ENCODE measurements around the gene SMIM5.

Gene SMIM5

DNA sequence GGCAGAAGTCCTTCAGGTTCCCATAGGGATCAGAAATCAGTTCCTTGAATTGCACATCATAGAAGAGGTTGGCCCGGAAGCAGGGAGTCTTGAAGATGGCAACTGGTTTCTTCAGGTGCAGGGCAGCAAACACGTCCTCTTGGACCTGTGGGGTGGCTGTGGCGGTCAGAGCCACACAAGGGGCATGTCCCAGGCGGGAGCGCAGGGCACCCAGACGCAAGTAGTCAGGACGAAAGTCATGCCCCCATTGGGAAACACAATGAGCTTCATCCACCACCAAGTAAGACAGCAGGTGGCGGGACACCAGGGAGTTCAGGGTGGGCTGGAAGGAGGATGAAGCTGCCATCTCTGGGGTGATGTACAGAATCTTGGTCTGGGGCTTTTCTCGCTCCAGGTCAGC, 29.3 kb downstream of the SMIM5 start:
- Mint-ChIP-seq H3K27me3 (ENCODE audit: low read depth, poor library complexity) (peaks cover 4% of the 10 kb centered on the region), H3K27ac (no peak overlapping the region), H3K4me3 (no peak overlapping the region), H3K4me1 (peaks cover 9% of the 10 kb centered on the region), H3K9me3 (no peaks in the 10 kb centered on the region), H3K36me3 (ENCODE audit: low read depth) (peaks cover 18% of the 10 kb centered on the region)
- TF ChIP-seq, protein P1, sequence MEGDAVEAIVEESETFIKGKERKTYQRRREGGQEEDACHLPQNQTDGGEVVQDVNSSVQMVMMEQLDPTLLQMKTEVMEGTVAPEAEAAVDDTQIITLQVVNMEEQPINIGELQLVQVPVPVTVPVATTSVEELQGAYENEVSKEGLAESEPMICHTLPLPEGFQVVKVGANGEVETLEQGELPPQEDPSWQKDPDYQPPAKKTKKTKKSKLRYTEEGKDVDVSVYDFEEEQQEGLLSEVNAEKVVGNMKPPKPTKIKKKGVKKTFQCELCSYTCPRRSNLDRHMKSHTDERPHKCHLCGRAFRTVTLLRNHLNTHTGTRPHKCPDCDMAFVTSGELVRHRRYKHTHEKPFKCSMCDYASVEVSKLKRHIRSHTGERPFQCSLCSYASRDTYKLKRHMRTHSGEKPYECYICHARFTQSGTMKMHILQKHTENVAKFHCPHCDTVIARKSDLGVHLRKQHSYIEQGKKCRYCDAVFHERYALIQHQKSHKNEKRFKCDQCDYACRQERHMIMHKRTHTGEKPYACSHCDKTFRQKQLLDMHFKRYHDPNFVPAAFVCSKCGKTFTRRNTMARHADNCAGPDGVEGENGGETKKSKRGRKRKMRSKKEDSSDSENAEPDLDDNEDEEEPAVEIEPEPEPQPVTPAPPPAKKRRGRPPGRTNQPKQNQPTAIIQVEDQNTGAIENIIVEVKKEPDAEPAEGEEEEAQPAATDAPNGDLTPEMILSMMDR (IDR thresholded peaks at IDR 0.05): no peak
- no peak for DNase-seq

DNA sequence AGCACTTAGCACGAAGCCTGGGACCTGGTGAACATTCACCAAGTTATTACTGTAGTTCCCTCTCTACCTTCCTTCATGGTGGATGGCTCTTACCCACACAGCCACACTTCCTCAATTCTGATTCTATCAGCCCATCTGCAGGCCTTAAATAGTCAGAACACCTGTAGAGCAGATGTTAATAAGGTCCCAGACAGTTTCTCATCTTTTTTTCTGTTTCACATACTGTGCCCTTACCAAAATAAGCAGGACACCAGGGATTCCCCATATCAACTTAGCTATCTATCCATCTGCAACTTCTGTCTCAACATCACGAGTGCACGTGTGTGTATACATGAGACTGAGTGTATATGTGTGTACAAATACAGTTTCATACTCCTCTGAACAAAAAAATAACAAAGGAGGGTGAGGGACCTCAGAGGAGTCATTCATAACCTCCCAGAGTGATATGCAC, 30.9 kb downstream of the SMIM5 start:
- Mint-ChIP-seq H3K4me3 (no peak overlapping the region), H3K4me1 (peaks cover 19% of the 10 kb centered on the region), H3K9me3 (no peaks in the 10 kb centered on the region), H3K36me3 (ENCODE audit: low read depth) (peaks cover 24% of the 10 kb centered on the region), H3K27me3 (ENCODE audit: low read depth, poor library complexity) (no peaks in the 10 kb centered on the region), H3K27ac (no peak overlapping the region)
- DNase-seq: no peak
- TF ChIP-seq, protein P1 (IDR thresholded peaks at IDR 0.05): no peak

DNA sequence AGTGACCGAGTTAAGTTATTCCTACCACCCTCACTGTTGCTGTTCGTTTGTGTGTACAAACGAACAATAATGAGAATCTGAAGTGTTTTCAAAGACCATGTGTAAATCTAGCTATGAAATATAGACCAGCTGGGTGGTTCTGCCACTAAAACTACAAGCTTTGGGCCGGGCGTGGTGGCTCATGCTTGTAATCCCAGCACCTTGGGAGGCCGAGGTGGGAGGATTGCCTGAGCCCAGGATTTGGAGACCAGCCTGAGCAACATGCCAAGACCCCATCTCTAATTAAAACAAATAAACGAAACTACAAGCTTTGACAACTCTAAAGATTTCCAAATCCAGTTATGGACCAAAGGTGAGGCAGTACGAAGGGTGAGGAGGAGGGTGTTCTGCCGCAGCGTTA, 32.7 kb downstream of the SMIM5 start:
- DNase-seq: no peak
- Mint-ChIP-seq H3K4me3 (no peak overlapping the region), H3K27ac (no peak overlapping the region), H3K36me3 (ENCODE audit: low read depth) (peaks cover 37% of the 10 kb centered on the region), H3K9me3 (no peaks in the 10 kb centered on the region), H3K4me1 (peaks cover 19% of the 10 kb centered on the region), H3K27me3 (ENCODE audit: low read depth, poor library complexity) (no peaks in the 10 kb centered on the region)
- TF ChIP-seq, protein P1 (IDR thresholded peaks at IDR 0.05): no peak

DNA sequence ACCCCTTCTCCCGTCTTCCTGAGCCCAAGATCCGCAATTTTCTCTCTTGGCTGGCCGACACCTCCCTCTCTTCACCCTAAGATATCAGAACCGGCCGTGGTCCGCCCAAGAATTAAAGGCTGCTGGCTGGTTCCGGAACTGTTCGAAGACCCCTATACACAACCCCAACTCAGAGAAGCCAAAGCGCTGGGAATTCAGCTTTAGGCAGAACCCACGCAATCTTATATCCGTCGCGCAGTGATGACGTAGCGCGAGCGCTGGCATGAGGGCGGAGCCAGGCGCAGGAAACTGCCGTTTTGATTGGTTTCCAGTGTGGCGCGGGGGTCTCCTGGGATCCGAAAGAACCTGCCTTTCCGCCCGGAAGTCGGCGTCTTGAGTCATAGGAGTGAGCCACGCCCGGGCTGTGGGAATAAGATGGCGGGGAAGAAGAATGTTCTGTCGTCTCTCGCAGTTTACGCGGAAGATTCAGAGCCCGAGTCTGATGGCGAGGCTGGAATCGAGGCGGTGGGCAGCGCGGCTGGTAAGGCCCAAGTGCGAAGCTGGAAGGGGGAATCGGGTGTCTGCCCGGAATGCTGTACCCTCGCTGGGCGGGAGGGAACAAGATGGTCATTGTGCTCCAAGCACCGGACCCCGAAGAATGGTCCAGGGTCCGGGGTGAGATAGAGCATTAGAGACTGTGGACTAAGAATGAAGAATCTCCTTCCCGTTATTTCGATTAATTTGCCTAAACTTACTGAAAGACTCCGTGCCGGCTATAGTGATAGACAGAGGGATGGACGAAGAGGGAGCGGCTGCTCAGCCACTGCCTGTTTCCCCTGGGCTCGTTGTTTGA, 33.9 kb downstream of the SMIM5 start, which contains the start of the genes RECQL5 and SAP30BP:
TSS of gene RECQL5 (minus strand) at position 196 of the 832 bp plus-strand sequence. CDS start 597 bp downstream, outside the sequence.
TSS of gene SAP30BP (plus strand) at position 380 of the 832 bp plus-strand sequence. CDS start at position 415, 35 bp downstream.
- TF ChIP-seq, protein P1 (IDR thresholded peaks at IDR 0.05): no peak
- H3K27ac Mint-ChIP-seq: no peak within 1 kb of the TSS
- peaks cover 39% of the 10 kb centered on the region for H3K36me3 Mint-ChIP-seq (ENCODE audit: low read depth)
- H3K27me3 Mint-ChIP-seq (ENCODE audit: low read depth, poor library complexity): no peaks in the 10 kb centered on the region
- H3K4me3 Mint-ChIP-seq: no peak within 1 kb of the TSS
- DNase-seq: peak; percentile 98
- H3K4me1 Mint-ChIP-seq: peaks cover 19% of the 10 kb centered on the region
- H3K9me3 Mint-ChIP-seq: no peaks in the 10 kb centered on the region

DNA sequence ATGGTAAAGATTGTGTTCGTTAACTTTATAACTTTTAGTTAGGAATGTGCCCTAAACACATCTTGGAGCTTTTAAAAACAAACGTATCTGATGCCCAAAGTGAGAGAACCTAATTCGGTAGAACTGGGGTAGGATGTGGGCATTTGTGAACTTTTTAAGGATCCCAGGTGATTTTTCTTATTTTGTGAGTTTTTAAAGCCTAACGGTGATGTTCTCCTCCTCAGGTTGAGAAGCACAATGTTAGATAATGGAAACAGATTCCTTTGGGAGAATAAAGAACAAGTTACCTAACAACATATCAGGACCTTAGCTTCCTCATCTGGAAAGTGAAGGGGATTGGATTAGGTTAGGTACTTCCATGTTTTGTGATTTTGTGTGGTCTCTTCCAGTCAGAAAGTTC, 34.6 kb downstream of the SMIM5 start:
- Mint-ChIP-seq H3K27me3 (ENCODE audit: low read depth, poor library complexity) (no peaks in the 10 kb centered on the region), H3K9me3 (no peaks in the 10 kb centered on the region), H3K36me3 (ENCODE audit: low read depth) (peaks cover 35% of the 10 kb centered on the region), H3K27ac (no peak overlapping the region), H3K4me1 (peaks cover 19% of the 10 kb centered on the region), H3K4me3 (no peak overlapping the region)
- TF ChIP-seq, protein P1 (IDR thresholded peaks at IDR 0.05): no peak
- DNase-seq: no peak

All from nephron progenitor cell (in vitro differentiated cells).